NCI-H226 (cell line): Measurements from ENCODE around the gene GATA2.

Experiments
- DNase-seq: peaks from one replicate; pipeline ENCODE4 v3.0.0-alpha.2; 2015

Gene GATA2

GRCh38 chr3:128471720-128472119 is 21.3 kb downstream of the GATA2 start:
- no peak for DNase-seq

DNA sequence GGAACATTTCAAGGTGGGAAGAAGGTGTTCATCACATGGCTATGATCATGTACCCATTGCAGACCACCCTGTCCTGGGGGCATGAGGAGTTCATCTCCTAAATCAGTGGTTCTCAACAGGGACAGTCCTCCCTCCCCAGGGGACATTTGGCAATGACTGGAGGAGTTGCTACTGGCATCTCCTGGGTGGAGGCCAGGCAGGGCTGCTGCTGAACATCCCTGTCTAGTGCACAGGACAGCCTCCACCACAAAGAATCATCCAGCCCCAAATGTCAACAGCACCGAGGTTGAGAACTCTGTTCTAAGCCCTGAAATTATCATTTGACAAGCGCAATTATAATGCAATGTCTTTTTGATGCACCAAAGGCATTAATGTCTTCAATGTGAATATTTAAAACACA is 21.9 kb downstream of the GATA2 start:
- DNase-seq: no peak

- DNase-seq: no peak
These were observed 22.7 kb downstream of the GATA2 start for GRCh38 chr3:128470134-128470899.

DNA sequence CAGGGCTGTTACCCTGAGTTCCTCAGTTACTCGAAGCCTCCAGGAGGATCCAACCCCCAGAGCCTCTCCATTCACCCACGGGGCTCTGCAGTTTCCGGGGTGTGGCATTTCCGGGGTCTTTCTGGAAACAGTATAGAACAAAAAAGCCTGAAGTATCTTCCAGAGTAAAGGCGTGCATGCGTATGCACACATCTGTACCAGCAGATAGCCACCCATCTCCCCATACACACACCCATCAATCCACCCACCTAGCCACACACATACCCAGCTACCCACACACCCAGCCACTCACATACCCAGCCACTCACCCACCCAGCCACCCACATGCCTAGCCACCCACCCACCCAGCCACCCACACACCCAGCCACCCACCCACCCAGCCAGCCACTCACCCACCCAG is 23.4 kb downstream of the GATA2 start:
- no peak for DNase-seq

- no peak for DNase-seq
These were observed 24.0 kb downstream of the GATA2 start for GRCh38 chr3:128468791-128469527.

GRCh38 chr3:128468285-128468790 is 24.7 kb downstream of the GATA2 start:
- no peak for DNase-seq

- DNase-seq: no peak
These were observed 26.0 kb downstream of the GATA2 start, which contains the start of gene DNAJB8 for GRCh38 chr3:128466840-128467541. TSS of gene DNAJB8 (minus strand) at chr3:128466890. CDS start at chr3:128463245, 3,645 bp downstream.

GRCh38 chr3:128464702-128465101 is 28.3 kb downstream of the GATA2 start:
- no peak for DNase-seq

GRCh38 chr3:128464188-128464587 is 28.8 kb downstream of the GATA2 start:
- DNase-seq: no peak

DNA sequence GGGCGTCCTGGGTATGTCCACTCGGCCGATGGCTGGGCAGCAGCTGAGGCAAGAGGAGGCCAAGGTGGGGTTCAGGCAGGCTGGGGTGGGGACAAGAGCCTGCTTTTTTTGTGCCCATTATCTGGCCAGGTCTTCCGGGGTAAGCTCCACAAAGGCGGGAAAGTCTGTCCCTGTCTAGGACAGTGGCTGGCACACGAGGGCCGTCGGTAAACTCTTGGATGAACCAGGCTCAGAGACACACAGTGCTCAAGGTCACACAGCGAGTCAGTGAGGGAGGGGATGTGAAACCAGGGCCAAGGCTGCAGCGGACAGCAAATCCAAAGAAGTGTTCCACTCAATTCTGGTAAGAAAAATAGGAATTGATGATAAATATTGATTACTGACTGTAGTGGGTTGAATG is 29.2 kb downstream of the GATA2 start:
- no peak for DNase-seq

DNA sequence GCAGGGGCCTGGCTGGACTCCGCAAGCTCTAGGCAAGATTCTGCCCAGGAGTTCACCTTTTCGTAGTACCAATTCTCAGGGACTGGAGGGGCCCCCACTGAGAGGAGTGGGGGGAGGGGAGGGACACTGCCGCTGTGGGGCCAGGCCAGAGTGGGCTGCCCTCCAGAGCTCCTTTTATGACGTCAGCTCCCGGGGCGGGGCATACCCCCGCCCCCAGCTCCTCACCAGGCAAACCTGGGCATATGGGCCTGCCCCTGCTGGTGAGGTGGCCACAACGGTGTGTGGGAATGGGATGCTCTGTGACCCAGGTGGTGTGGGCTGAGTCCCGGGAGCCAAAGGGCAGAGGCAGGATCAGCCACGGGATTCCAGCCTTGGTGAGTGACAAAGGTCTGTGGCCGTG is 29.6 kb downstream of the GATA2 start:
- DNase-seq: no peak

- DNase-seq: no peak
These were observed 30.1 kb downstream of the GATA2 start for GRCh38 chr3:128462931-128463330.

DNA sequence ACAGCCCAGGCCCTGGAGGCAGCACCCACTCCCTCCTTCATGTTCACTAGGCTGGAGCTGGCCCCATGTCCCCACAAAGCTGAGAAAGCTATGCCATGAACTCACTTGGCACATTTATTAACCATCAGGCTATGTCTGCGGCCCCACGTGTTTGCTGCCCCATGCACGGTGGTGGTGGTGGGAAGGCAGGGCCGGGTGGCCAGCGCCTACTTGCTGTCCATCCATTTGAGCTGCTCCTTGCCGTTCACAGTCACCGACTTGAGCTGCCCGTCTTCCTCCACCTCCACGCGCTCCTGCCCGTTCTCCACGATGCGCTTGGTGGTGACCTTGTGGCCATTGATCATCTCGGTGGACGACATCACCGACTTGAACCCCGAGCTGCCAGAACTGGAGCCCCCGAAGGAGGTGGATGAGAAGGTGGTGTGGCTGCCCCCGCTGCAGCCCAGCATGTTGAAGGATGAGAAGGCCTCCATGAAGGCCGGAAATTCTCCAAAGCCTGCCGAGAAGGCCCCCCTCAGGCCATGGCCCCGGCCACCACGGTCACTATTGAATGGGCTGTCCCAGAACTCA is 30.6 kb downstream of the GATA2 start:
- DNase-seq: no peak

- DNase-seq: no peak
These were observed 31.3 kb downstream of the GATA2 start for GRCh38 chr3:128461731-128462130.

- no peak for DNase-seq
These were observed 33.6 kb downstream of the GATA2 start for GRCh38 chr3:128459461-128459820.

DNA sequence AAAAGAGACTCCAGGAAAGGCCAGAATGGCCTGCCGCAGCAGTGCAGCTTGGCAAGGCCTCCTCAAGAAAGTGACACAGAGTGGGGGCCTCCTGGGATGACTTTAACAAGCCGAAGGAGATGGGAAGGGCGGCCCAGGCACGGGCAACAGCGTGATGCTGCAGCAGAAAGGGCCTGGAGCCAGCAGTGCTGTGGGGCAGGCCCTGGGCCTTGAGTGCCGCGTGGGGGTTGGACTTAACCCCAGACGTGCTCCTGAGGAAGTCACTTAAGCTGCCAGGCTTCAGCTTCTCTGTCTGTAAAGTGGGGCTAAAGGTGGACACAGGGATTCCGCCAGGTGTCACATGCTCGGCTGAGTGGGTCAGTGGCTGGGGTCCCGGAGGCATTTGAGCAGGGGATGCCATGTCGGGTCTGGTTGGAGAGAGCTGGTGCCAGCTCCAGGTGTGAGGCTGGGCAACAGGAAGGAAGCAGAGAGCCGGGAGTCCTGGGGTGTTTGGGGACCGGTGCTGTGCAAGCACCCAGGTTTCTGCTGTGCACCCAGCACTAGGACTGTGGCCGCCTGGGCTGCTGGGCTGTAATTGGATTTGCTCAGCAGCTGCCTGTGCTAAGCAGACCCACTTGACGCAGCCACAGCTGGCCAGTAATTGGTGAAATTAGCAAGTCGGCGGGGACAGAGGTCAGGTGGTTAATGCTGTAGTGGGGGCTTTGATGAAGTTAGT is 34.1 kb downstream of the GATA2 start:
- DNase-seq: no peak

DNA sequence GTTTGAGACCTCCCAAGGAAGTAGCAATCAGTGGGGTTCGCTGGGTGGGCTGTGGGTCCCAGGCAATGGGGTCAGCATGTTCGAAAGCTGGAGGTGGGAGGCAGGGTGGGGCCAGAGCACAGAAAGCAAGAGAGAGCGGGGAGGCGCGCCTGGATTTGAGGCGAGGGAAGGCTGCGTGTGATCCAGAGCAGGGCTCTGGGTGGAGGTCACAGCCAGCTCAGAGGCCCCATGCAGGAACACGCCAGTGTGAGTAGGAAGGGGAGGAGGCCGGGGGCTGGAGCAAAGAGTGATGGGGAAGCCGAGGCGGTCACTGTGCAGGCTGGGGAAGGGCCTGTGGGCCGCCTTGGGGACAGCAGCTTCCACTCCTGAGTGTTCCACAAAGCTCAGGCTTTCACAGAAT is 35.1 kb downstream of the GATA2 start:
- DNase-seq: no peak

DNA sequence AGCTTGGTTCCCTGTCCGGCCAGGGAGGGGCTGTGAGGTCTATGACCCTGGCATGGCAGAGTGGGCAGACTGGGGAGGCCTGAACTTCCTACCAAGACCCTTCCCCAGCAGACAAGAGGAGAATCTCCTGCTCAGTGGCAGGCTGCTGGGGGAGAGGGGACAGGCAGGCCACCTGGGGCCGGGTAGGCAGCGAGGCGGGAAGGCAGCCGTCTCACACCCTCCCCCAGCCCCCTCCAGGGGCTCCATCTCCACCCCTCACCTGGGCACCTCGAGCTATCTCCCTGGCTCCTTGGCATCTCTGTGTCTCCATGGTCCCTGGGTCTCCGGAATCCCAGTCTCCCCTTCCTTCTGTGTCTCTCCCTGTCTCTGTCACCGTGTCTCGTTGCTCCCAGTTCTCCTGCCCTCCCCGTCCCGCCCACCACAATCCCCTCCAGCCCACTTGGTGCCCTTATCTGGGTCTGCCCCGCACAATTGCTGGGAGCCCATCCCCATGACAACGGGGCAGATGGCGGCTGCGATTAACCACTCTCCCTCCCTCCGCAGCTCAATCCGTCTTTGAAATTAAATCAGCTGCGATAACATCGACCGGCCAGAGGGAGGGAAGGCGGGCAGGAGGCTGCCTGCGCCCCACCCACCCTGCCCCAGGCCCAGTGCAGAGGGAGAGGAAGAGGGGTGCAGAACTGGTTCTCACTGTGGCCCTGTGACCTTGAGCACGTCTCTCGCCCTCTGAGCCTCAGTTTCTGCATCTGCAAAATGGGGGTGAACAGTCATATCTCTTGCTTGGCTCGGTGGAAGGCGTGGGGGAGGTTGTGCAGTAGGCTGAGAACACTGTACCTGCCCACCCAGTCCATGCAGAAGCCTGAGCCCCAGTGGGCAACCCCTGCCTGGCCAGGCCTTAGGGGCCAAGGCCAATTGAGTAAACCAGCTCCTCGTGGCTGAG is 36.0 kb downstream of the GATA2 start:
- no peak for DNase-seq

DNA sequence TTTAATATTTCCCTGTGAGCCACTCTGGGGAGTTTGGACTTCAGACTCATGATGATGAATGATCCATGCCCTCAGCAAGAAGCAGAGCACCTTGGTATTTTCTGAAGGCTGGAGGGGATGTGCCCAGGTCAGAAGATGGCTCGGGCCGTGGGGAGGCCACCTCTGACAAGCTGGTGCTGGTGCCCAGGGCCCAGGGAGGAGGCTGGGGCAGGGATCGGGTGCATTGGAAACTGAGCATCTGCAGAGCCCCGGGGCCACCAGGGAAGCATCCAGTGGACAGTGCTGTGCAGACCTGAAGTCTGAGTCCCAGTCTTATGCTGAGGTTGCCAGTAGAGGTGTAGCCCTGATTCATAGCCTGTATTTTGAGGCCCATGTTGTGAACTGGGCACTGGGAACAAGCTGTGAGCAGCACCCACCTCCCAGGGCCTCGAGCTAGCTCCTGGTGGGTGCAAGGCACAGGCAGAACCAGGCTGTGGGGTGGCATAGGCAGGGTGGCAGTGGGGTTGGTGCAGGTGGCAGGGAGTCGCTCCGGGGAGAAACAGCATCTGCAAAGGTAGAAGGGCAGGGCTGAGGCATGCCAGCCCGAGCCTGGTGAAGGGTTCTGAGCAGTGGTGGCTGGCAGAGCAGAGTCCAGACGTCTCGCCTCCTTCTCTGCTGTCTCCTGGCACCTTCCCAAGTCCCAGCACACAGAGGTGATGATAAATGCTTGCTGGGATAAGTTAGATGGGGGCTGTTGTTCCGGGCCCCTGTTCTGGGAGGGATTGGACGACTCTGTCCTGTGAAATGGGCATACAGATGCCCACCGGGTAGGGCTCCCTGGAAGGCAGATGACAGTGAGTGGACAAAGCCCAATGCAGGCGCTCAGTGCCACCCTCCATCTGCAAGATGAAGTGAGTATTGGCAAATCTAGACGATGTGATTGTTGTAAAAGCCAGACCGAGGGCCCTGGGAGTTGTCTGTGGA is 36.9 kb downstream of the GATA2 start:
- DNase-seq: no peak

DNA sequence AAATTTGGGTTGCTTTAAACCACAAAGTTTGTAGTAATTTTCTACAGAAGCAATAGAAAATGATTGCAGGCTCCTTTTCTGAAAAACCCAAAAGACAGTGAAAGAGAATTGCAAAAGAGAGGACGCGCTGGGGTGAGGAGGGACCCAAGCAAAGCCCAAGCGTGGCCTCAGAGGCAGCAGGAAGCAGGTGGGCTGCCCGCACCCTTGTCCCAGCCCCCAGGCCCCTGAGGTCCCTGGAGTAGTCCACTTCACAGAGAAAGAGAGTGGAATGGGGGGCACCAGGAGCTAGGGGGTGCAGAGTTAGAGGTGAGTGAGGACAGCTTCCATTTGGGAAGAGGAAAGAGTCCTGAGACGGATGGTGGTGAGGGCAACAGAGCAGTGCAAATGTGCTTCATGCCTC is 37.9 kb downstream of the GATA2 start:
- no peak for DNase-seq
